GM21515 (cell line): ENCODE measurements around the gene ACVRL1.

Experiments used
- ATAC-seq: cut with Tn5 transposase; IDR thresholded peaks from one replicate; pipeline ENCODE4 v1.9.1; 2021; ENCODE audit not compliant: unreplicated experiment

The ACVRL1 gene

GRCh38 chr12:51962737-51963136, 55.4 kb downstream of the ACVRL1 start:
- ATAC-seq, result no peak

GRCh38 chr12:51963477-51963876, 56.2 kb downstream of the ACVRL1 start:
- ATAC-seq, result no peak

GRCh38 chr12:51969643-51970042, 62.3 kb downstream of the ACVRL1 start:
- ATAC-seq, result no peak

GRCh38 chr12:51970904-51971646, 63.8 kb downstream of the ACVRL1 start:
- peak; percentile 78 for ATAC-seq

GRCh38 chr12:51971679-51972421, 64.5 kb downstream of the ACVRL1 start:
- ATAC-seq, result peak; percentile 42

GRCh38 chr12:51972422-51972812, 65.1 kb downstream of the ACVRL1 start:
- ATAC-seq, result no peak

GRCh38 chr12:51972849-51973273, 65.6 kb downstream of the ACVRL1 start:
- no peak for ATAC-seq
